Esophagus squamous epithelium (tissue), 4 donors: ENCODE measurements around the gene PDK2.

Experiments used
- POLR2A ChIP-seq, 4 donors: fragments of 450-650 bp; IDR thresholded peaks; one replicate each; pipeline ENCODE4 v1.6.1; 2017; ENCODE audit warnings: antibody characterized with exemption in 4 of 4, mild to moderate bottlenecking in 4 of 4, moderate library complexity in 3 of 4
- TF ChIP-seq, protein P1 (sequence below), 6 experiments: fragments of 450-650 bp in 4 of 6; fragments of 200-600 bp in 2 of 6; sonication (generic) in 2 of 6; IDR thresholded peaks; one replicate each; pipeline ENCODE4 v1.5.1; 2016 to 2019; ENCODE audit warnings: antibody characterized with exemption in 6 of 6, mild to moderate bottlenecking in 4 of 6, moderate library complexity in 4 of 6

DNA sequence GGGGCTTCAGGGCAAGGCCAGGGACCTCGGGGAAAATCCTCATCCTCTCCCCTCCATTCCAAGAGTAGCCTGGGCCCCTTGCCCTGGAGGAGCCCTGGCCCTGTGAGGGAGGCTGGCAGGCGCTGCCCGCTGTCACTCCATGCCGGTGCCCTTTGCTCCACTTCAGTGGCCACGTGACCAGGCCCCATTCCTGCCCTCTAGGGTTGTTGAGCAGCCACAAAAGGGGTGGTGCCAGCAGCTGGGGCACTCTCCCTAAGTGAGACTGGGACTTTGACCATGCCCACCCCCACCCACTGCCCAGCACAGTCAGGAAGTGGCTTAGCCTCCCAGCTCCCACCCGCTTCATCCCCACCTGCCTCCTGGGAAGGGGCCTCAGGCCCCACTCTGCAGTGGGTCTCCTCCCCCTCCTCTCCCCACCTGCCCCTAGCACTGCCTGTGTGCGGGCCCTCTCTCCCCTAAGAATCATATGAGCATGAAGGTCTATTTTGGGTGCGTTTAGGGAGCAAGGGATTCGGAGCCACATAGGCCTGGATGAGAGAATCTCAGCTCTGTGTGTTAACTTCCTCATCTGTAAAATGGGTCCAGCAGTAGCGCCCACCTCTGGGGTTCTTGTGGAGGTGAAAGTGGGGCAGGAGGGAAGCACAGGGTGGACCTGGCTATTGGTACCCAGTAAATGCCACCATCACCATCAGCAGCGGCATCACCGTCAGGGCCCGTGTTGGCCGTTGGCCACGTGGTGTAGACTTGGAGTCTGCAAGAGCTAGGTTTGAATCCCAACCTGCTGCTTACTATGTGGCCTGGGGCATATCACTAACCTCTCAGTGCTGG lies 7.2 kb downstream of the PDK2 start:
- TF ChIP-seq, protein P1, sequence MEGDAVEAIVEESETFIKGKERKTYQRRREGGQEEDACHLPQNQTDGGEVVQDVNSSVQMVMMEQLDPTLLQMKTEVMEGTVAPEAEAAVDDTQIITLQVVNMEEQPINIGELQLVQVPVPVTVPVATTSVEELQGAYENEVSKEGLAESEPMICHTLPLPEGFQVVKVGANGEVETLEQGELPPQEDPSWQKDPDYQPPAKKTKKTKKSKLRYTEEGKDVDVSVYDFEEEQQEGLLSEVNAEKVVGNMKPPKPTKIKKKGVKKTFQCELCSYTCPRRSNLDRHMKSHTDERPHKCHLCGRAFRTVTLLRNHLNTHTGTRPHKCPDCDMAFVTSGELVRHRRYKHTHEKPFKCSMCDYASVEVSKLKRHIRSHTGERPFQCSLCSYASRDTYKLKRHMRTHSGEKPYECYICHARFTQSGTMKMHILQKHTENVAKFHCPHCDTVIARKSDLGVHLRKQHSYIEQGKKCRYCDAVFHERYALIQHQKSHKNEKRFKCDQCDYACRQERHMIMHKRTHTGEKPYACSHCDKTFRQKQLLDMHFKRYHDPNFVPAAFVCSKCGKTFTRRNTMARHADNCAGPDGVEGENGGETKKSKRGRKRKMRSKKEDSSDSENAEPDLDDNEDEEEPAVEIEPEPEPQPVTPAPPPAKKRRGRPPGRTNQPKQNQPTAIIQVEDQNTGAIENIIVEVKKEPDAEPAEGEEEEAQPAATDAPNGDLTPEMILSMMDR (IDR thresholded peaks at IDR 0.05), result no peak
- TF ChIP-seq POLR2A (IDR thresholded peaks at IDR 0.05), result no peak
